B cell (primary cell): ENCODE results near the gene ARHGAP31. TPM values are rescaled to one million over a fixed set of nuclear protein-coding genes. Genes with fewer than 3 reads are reported as not detected.

Experiments used
- ATAC-seq: fragments of 200-7000 bp; cut with Tn5 transposase; one replicate; pipeline ENCODE4 v1.10.0; 2021; ENCODE audit warnings: low read depth, mild to moderate bottlenecking, moderate number of reproducible peaks, moderate library complexity
- CTCF ChIA-PET: fragments of 350-600 bp; sonication (Branson Sonifier 250); formaldehyde crosslinking; loops from one replicate; lab custom pipeline; 2021; ENCODE audit warnings: antibody characterized with exemption, inconsistent platforms; lab: Charles Lee
- POLR2A ChIA-PET: fragments of 350-600 bp; sonication (Branson Sonifier 250); formaldehyde crosslinking; loops from one replicate; lab custom pipeline; 2021; ENCODE audit warnings: antibody characterized with exemption; lab: Charles Lee
- DNase-seq: peaks from one replicate; pipeline ENCODE4 v3.0.0; 2013
- H2AFZ ChIP-seq: 2 replicates; pipeline ENCODE4 v1.6.1; 2012; ENCODE audit warnings: mild to moderate bottlenecking, low read depth, low read length; ENCODE audit not compliant: insufficient read depth, poor library complexity, severe bottlenecking
- H3K27ac ChIP-seq, 2 donors: 1 replicate in 1 of 2; 2 replicates in 1 of 2; pipeline ENCODE4 v1.5.1; 2012 to 2013; ENCODE audit warnings: low read length in 2 of 2, mild to moderate bottlenecking in 2 of 2, moderate library complexity in 1 of 2
- H3K27me3 ChIP-seq, 4 experiments: fragments of 200-600 bp in 1 of 4; sonication (generic) in 1 of 4; replicated peaks in 1 of 4; 1 replicate in 2 of 4; 2 replicates in 2 of 4; pipeline versions ENCODE4 v1.6.1 to v1.7.0; 2013 to 2016; ENCODE audit warnings: low read length in 3 of 4, mild to moderate bottlenecking in 2 of 4, mixed read lengths in 1 of 4, moderate library complexity in 1 of 4; ENCODE audit not compliant: insufficient read depth in 4 of 4, control insufficient read depth in 3 of 4; ENCODE audit errors: control extremely low read depth in 1 of 4
- H3K36me3 ChIP-seq, 2 experiments: replicated peaks in 1 of 2; 1 replicate in 1 of 2; 2 replicates in 1 of 2; pipeline versions ENCODE4 v1.6.1 to v1.7.1; 2013; ENCODE audit warnings: low read length in 1 of 2; ENCODE audit not compliant: insufficient read depth in 2 of 2, control insufficient read depth in 1 of 2; ENCODE audit errors: control extremely low read depth in 1 of 2, extremely low read depth in 1 of 2
- H3K4me1 ChIP-seq, 2 donors: fragments of 200-600 bp in 1 of 2; sonication (generic) in 1 of 2; 1 replicate in 1 of 2; 2 replicates in 1 of 2; pipeline versions ENCODE4 v1.5.1 to v1.6.1; 2013 to 2017; ENCODE audit warnings: low read length in 2 of 2; ENCODE audit not compliant: control insufficient read depth in 2 of 2, insufficient read depth in 2 of 2
- H3K4me2 ChIP-seq: replicated peaks from 2 replicates; pipeline ENCODE3; 2012; ENCODE audit warnings: mild to moderate bottlenecking, low read depth, low read length; ENCODE audit not compliant: poor library complexity, severe bottlenecking
- H3K4me3 ChIP-seq, 5 experiments: fragments of 200-600 bp in 1 of 5; sonication (generic) in 1 of 5; 1 replicate in 3 of 5; 2 replicates in 2 of 5; pipeline versions ENCODE4 v1.5.1 to v1.7.0; 2011 to 2016; ENCODE audit warnings: low read length in 4 of 5, mild to moderate bottlenecking in 4 of 5, low read depth in 2 of 5, control low read depth in 1 of 5, moderate library complexity in 1 of 5; ENCODE audit not compliant: insufficient read depth in 1 of 5; ENCODE audit errors: control extremely low read depth in 1 of 5, extremely low read depth in 1 of 5
- H3K79me2 ChIP-seq: fragments of 200-600 bp; sonication (generic); one replicate; pipeline ENCODE4 v1.6.0; 2016; ENCODE audit warnings: low read length; ENCODE audit not compliant: control insufficient read depth, insufficient read depth
- H3K9ac ChIP-seq: fragments of 200-600 bp; sonication (generic); 2 replicates; pipeline ENCODE4 v1.6.1; 2017; ENCODE audit warnings: mild to moderate bottlenecking, low read length, moderate library complexity
- H3K9me3 ChIP-seq, 3 donors: one replicate each; pipeline versions ENCODE4 v1.6.1 to v1.7.1; 2013; ENCODE audit warnings: low read length in 2 of 3; ENCODE audit not compliant: control insufficient read depth in 2 of 3, insufficient read depth in 1 of 3; ENCODE audit errors: control extremely low read depth in 1 of 3
- H4K20me1 ChIP-seq: 2 replicates; pipeline ENCODE4 v1.6.0; 2012; ENCODE audit warnings: mild to moderate bottlenecking, low read length; ENCODE audit not compliant: insufficient read depth, control insufficient read depth, poor library complexity, severe bottlenecking
- H3K27ac Mint-ChIP-seq: one replicate; pipeline ENCODE4 v1.8.0; 2021; ENCODE audit warnings: mixed read lengths
- H3K27me3 Mint-ChIP-seq: one replicate; pipeline ENCODE4 v1.8.0; 2021; ENCODE audit warnings: mixed read lengths
- H3K4me1 Mint-ChIP-seq: one replicate; pipeline ENCODE4 v1.8.0; 2021; ENCODE audit warnings: mixed read lengths
- H3K4me3 Mint-ChIP-seq: one replicate; pipeline ENCODE4 v1.8.0; 2021; ENCODE audit warnings: mixed read lengths
- H3K9me3 Mint-ChIP-seq: one replicate; pipeline ENCODE4 v1.8.0; 2022; ENCODE audit warnings: mixed read lengths; ENCODE audit not compliant: insufficient read depth
- EZH2 ChIP-seq: IDR thresholded peaks from 2 replicates; pipeline ENCODE4 v1.6.1; 2012; ENCODE audit warnings: borderline replicate concordance, low read depth, mild to moderate bottlenecking, moderate library complexity, low read length; ENCODE audit not compliant: insufficient read depth, poor library complexity, severe bottlenecking
- WGBS: methylation state at CpG from one replicate; pipeline ENCODE4 v1.1.5; 2013; ENCODE audit warnings: missing lambda C conversion rate; ENCODE audit not compliant: insufficient coverage; 5-methylcytosine and 5-hydroxymethylcytosine counted together
- intact Hi-C: fragments of 100-400 bp; cut with micrococcal nuclease; formaldehyde crosslinking; loops from one replicate; pipeline ENCODE4 v1.10.0; 2022
- polyA plus RNA-seq: library from polyadenylated mRNA; depleted of rRNA; stranded (reverse); fragments of >200 nt; gene quantifications from 2 replicates; pipeline ENCODE4 v1.2.3, GENCODE V29; 2012
- total RNA-seq, 2 donors: library from RNA; stranded (reverse); fragments of 120-200 nt in 1 of 2; gene quantifications; 1 replicate in 1 of 2; 2 replicates in 1 of 2; pipeline versions ENCODE4 v1.2.3 to v1.2.4, GENCODE V29; 2013 to 2022
- TF ChIP-seq, protein P1 (sequence below): fragments of 200-600 bp; IDR thresholded peaks from one replicate; pipeline ENCODE4 v1.8.0; 2022; ENCODE audit warnings: antibody characterized with exemption, mild to moderate bottlenecking

ARHGAP31 gene
- total and polyA plus RNA-seq, 2 donors (not counting 1 experiment from before 2014, with no cell fraction given), result 3.5 to 7.8 TPM

DNA sequence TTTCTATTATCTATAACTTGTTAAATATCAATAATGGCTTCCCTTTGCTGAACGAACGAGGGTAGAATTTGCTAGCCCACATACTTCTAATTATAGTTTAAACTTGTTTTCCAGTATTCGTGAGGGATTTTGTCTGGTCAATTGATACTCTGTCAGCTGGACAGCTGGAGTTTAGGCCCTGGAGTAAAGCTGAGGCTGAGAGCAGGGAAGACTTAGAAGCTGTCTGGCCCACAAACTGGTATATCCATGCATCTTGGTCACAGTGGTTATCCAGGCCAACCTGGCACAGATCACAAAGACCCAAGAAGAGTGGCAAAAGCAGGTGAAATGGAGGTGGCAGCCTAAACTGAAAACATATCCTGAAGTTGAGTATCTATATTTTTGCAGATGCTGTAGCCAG lies 19.3 kb downstream of the ARHGAP31 start:
- Histone ChIP-seq H3K36me3 (peaks cover 0 to 2% of the 10 kb centered on the region in 2 experiments), H3K27me3 (no peaks in the 10 kb centered on the region), H3K4me2 (no peak overlapping the region), H3K9me3 (no peaks in the 10 kb centered on the region), H2AFZ (no peak overlapping the region), H3K79me2 (peaks cover 6% of the 10 kb centered on the region), H3K4me3 (no peak overlapping the region), H3K9ac (no peak overlapping the region), H3K4me1 (no peaks in the 10 kb centered on the region), H4K20me1 (no peaks in the 10 kb centered on the region), H3K27ac (no peak overlapping the region)
- DNase-seq (no peak), ATAC-seq (no peak)
- H3K9me3 Mint-ChIP-seq, result no peaks in the 10 kb centered on the region
- CTCF ChIA-PET, result no interaction called here
- H3K27ac Mint-ChIP-seq, result no peak overlapping the region
- H3K27me3 Mint-ChIP-seq, result no peaks in the 10 kb centered on the region
- no peaks in the 10 kb centered on the region for H3K4me1 Mint-ChIP-seq
- no CpG with 5 or more reads among the region's 3 CpGs for WGBS
- intact Hi-C loops, result no loop called here
- TF ChIP-seq EZH2, result no peak
- TF ChIP-seq, protein P1, sequence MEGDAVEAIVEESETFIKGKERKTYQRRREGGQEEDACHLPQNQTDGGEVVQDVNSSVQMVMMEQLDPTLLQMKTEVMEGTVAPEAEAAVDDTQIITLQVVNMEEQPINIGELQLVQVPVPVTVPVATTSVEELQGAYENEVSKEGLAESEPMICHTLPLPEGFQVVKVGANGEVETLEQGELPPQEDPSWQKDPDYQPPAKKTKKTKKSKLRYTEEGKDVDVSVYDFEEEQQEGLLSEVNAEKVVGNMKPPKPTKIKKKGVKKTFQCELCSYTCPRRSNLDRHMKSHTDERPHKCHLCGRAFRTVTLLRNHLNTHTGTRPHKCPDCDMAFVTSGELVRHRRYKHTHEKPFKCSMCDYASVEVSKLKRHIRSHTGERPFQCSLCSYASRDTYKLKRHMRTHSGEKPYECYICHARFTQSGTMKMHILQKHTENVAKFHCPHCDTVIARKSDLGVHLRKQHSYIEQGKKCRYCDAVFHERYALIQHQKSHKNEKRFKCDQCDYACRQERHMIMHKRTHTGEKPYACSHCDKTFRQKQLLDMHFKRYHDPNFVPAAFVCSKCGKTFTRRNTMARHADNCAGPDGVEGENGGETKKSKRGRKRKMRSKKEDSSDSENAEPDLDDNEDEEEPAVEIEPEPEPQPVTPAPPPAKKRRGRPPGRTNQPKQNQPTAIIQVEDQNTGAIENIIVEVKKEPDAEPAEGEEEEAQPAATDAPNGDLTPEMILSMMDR, result no peak
- POLR2A ChIA-PET, result no interaction called here
- H3K4me3 Mint-ChIP-seq, result no peak overlapping the region

GRCh38 chr3:119314821-119315220 lies 20.6 kb downstream of the ARHGAP31 start:
- ChIA-PET CTCF (no interaction called here), POLR2A (no interaction called here)
- TF ChIP-seq, protein P1, result no peak
- TF ChIP-seq EZH2, result no peak
- H3K9me3 ChIP-seq, result no peaks in the 10 kb centered on the region
- no peak for DNase-seq
- no peaks in the 10 kb centered on the region for H3K27me3 Mint-ChIP-seq
- no peak for ATAC-seq
- no peak overlapping the region for H3K27ac Mint-ChIP-seq
- H3K9me3 Mint-ChIP-seq, result no peaks in the 10 kb centered on the region
- WGBS, result no CpG with 5 or more reads among the region's 1 CpG
- H3K4me3 ChIP-seq, result no peak overlapping the region
- no peaks in the 10 kb centered on the region for H3K27me3 ChIP-seq
- H3K27ac ChIP-seq, result no peak overlapping the region
- intact Hi-C loops, result no loop called here
- H3K4me2 ChIP-seq, result no peak overlapping the region
- peaks cover 0 to 2% of the 10 kb centered on the region in 2 experiments for H3K36me3 ChIP-seq
- H3K4me1 Mint-ChIP-seq, result no peaks in the 10 kb centered on the region
- no peaks in the 10 kb centered on the region for H4K20me1 ChIP-seq
- H3K4me1 ChIP-seq, result no peaks in the 10 kb centered on the region
- H3K4me3 Mint-ChIP-seq, result no peak overlapping the region
- H3K79me2 ChIP-seq, result no peaks in the 10 kb centered on the region
- no peak overlapping the region for H3K9ac ChIP-seq
- H2AFZ ChIP-seq, result no peak overlapping the region
